DND-41 (cell line): ENCODE data around the gene OR10G3.

ENCODE experiments used
- ATAC-seq: fragments of 200-7000 bp; cut with Tn5 transposase; 3 replicates; pipeline ENCODE4 v1.9.1; 2021; ENCODE audit warnings: low read depth; ENCODE audit not compliant: insufficient read depth
- DNase-seq: peaks from one replicate; pipeline ENCODE4 v3.0.0-alpha.2; 2020
- H2AFZ ChIP-seq: 2 replicates; pipeline ENCODE4 v1.6.0; 2012; ENCODE audit warnings: low read depth, low read length
- H3K27ac ChIP-seq: 2 replicates; pipeline ENCODE4 v1.5.1; 2012; ENCODE audit warnings: low read length, inconsistent platforms
- H3K27me3 ChIP-seq: fragments of 200-600 bp; sonication (generic); 2 replicates; pipeline ENCODE4 v1.6.0; 2012; ENCODE audit warnings: low read length, mild to moderate bottlenecking, inconsistent platforms; ENCODE audit not compliant: insufficient read depth, poor library complexity
- H3K36me3 ChIP-seq: 2 replicates; pipeline ENCODE4 v1.5.1; 2012; ENCODE audit warnings: low read length, inconsistent platforms; ENCODE audit not compliant: insufficient read depth
- H3K4me1 ChIP-seq: 2 replicates; pipeline ENCODE4 v1.5.1; 2012; ENCODE audit warnings: mild to moderate bottlenecking, low read length; ENCODE audit not compliant: insufficient read depth
- H3K4me2 ChIP-seq: 2 replicates; pipeline ENCODE4 v1.6.0; 2012; ENCODE audit warnings: mild to moderate bottlenecking, moderate library complexity, low read length, inconsistent platforms; ENCODE audit not compliant: insufficient read depth
- H3K4me3 ChIP-seq, 2 experiments: fragments of 200-600 bp in 1 of 2; shearing (Covaris generic) in 1 of 2; 2 replicates each; pipeline ENCODE4 v1.5.1; 2012 to 2016; ENCODE audit warnings: inconsistent platforms in 2 of 2, low read length in 2 of 2, mild to moderate bottlenecking in 2 of 2, low read depth in 1 of 2, moderate library complexity in 1 of 2
- H3K79me2 ChIP-seq: 2 replicates; pipeline ENCODE4 v1.6.0; 2012; ENCODE audit warnings: low read length, inconsistent platforms; ENCODE audit not compliant: insufficient read depth
- H3K9ac ChIP-seq: 2 replicates; pipeline ENCODE4 v1.6.0; 2012; ENCODE audit warnings: low read depth, mild to moderate bottlenecking, inconsistent platforms, low read length, moderate library complexity
- H3K9me3 ChIP-seq: 2 replicates; pipeline ENCODE4 v1.5.1; 2012; ENCODE audit warnings: low read length, moderate library complexity, mild to moderate bottlenecking, inconsistent platforms; ENCODE audit not compliant: insufficient read depth, severe bottlenecking
- H4K20me1 ChIP-seq: 2 replicates; pipeline ENCODE4 v1.6.0; 2012; ENCODE audit warnings: low read length; ENCODE audit not compliant: insufficient read depth
- CTCF ChIP-seq: IDR thresholded peaks from 2 replicates; pipeline ENCODE4 v1.5.1; 2012; ENCODE audit warnings: borderline replicate concordance, low read length, moderate library complexity, mild to moderate bottlenecking; ENCODE audit not compliant: poor library complexity, severe bottlenecking; ENCODE audit errors: extremely low read depth
- EZH2 ChIP-seq: IDR thresholded peaks from 3 replicates; pipeline ENCODE4 v1.6.1; 2012; ENCODE audit warnings: borderline replicate concordance, low read depth, mild to moderate bottlenecking, moderate library complexity, low read length, inconsistent platforms; ENCODE audit not compliant: severe bottlenecking

OR10G3 gene

GRCh38 chr14:21535545-21536417, 44.1 kb downstream of the OR10G3 start:
- DNase-seq: no peak

GRCh38 chr14:21534576-21534975, 45.3 kb downstream of the OR10G3 start:
- ATAC-seq (no peak), DNase-seq (no peak)
- H4K20me1 ChIP-seq: no peaks in the 10 kb centered on the region
- H3K36me3 ChIP-seq: no peaks in the 10 kb centered on the region
- H3K4me3 ChIP-seq: no peak overlapping the region
- H3K79me2 ChIP-seq: no peaks in the 10 kb centered on the region
- H3K9ac ChIP-seq: no peak overlapping the region
- H3K27me3 ChIP-seq: peaks cover 22% of the 10 kb centered on the region
- no peak overlapping the region for H3K27ac ChIP-seq
- H3K4me2 ChIP-seq: no peak overlapping the region
- no peak overlapping the region for H2AFZ ChIP-seq
- no peaks in the 10 kb centered on the region for H3K9me3 ChIP-seq
- no peaks in the 10 kb centered on the region for H3K4me1 ChIP-seq
- TF ChIP-seq EZH2 (no peak), CTCF (no peak)

More at GRCh38 chr14:21535545-21536417, 44.1 kb downstream of the OR10G3 start:
- Histone ChIP-seq H2AFZ (no peak overlapping the region), H3K36me3 (no peaks in the 10 kb centered on the region), H4K20me1 (no peaks in the 10 kb centered on the region), H3K4me3 (no peak overlapping the region), H3K9me3 (no peaks in the 10 kb centered on the region), H3K4me2 (no peak overlapping the region), H3K79me2 (no peaks in the 10 kb centered on the region), H3K4me1 (no peaks in the 10 kb centered on the region), H3K9ac (no peak overlapping the region), H3K27me3 (peaks cover 22% of the 10 kb centered on the region), H3K27ac (no peak overlapping the region)
- TF ChIP-seq EZH2 (no peak), CTCF (no peak)
- ATAC-seq: no peak

- DNase-seq (no peak), ATAC-seq (no peak)
- Histone ChIP-seq H3K27ac (no peak overlapping the region), H3K4me2 (no peak overlapping the region), H3K4me3 (no peak overlapping the region), H3K27me3 (peaks cover 22% of the 10 kb centered on the region), H3K9ac (no peak overlapping the region), H3K36me3 (no peaks in the 10 kb centered on the region), H2AFZ (no peak overlapping the region), H3K9me3 (no peaks in the 10 kb centered on the region), H4K20me1 (no peaks in the 10 kb centered on the region), H3K4me1 (no peaks in the 10 kb centered on the region), H3K79me2 (no peaks in the 10 kb centered on the region)
- TF ChIP-seq EZH2 (no peak), CTCF (no peak)
Measured at GRCh38 chr14:21533294-21533693, 46.6 kb downstream of the OR10G3 start.
